ENCODE results near the gene CPO.

Gene CPO

DNA sequence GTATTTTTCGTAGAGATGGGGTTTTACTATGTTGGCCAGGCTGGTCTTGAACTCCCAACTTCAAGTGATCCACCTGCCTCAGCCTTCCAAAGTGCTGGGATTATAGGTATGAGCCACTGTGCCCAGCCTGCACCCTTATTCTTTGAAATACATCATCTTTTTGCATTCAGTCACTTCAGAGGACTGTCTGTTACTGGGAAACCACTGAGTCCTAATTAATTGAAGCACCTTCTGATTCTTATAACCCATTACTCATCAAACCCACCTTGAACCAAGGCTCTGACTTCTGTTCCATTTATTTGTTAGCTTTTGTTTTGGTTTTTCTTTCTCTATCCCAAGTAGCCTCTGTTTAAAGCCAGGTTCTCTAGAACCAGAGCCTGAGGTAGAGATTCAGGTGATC lies 49.6 kb downstream of the CPO start:
- DNase-seq (ENCODE audit: low read depth) = no peak
- TF ChIP-seq, protein P1, sequence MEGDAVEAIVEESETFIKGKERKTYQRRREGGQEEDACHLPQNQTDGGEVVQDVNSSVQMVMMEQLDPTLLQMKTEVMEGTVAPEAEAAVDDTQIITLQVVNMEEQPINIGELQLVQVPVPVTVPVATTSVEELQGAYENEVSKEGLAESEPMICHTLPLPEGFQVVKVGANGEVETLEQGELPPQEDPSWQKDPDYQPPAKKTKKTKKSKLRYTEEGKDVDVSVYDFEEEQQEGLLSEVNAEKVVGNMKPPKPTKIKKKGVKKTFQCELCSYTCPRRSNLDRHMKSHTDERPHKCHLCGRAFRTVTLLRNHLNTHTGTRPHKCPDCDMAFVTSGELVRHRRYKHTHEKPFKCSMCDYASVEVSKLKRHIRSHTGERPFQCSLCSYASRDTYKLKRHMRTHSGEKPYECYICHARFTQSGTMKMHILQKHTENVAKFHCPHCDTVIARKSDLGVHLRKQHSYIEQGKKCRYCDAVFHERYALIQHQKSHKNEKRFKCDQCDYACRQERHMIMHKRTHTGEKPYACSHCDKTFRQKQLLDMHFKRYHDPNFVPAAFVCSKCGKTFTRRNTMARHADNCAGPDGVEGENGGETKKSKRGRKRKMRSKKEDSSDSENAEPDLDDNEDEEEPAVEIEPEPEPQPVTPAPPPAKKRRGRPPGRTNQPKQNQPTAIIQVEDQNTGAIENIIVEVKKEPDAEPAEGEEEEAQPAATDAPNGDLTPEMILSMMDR (IDR thresholded peaks at IDR 0.05; ENCODE audit: low read length, missing control alignments) = no peak

GRCh38 chr2:206989311-206989710 lies 50.0 kb downstream of the CPO start:
- DNase-seq (ENCODE audit: low read depth) = no peak
- H3K4me3 ChIP-seq (replicated peaks; ENCODE audit: low read depth, low read length) = no peak overlapping the region
- TF ChIP-seq, protein P1 (IDR thresholded peaks at IDR 0.05; ENCODE audit: low read length, missing control alignments) = peak; percentile 69

More for the DNA sequence above, 49.6 kb downstream of the CPO start:
- H3K4me3 ChIP-seq (replicated peaks; ENCODE audit: low read depth, low read length) = no peak overlapping the region

DNA sequence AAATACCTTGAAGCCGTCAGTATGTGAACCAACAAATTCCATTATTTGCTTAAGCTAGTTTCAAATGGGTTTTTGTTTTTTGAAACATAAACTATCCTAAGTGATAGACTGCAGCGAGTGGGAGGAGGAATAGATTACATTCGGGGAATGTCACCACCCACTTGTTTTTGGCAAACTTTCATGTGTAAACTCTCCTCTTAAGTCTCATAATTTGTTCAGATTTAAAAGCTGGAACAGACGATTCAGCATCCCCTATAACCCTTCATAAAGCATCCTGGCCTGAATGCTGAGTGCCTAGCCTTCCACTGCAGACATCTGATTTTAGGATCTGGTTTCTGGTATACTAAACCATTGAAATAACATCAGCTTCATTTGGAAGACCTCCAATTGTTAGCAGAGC lies 51.0 kb downstream of the CPO start:
- TF ChIP-seq, protein P1 (IDR thresholded peaks at IDR 0.05; ENCODE audit: low read length, missing control alignments) = no peak
- peak; percentile 37 for DNase-seq (ENCODE audit: low read depth)
- no peak overlapping the region for H3K4me3 ChIP-seq (replicated peaks; ENCODE audit: low read depth, low read length)

DNA sequence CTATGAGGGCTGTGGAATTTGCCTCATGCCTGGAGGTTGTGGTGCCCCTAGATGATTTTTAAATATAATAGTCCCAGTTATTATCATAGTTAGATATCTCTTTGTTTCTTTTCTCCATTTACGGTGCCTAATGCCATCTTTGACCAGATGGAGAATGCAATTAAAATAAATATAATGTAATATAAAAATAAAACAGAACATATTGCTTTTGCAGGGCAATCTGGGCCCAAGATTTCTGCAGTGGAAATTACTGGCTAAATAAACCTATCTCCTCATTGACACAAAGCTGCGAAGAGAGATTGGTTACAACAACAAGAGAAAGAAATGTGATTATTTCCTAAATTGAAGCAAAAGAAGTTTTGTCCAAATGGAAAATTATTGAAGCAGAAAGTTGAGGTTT lies 51.8 kb downstream of the CPO start:
- no peak for DNase-seq (ENCODE audit: low read depth)
- H3K4me3 ChIP-seq (replicated peaks; ENCODE audit: low read depth, low read length) = no peak overlapping the region
- TF ChIP-seq, protein P1 (IDR thresholded peaks at IDR 0.05; ENCODE audit: low read length, missing control alignments) = no peak

- TF ChIP-seq, protein P1 (IDR thresholded peaks at IDR 0.05; ENCODE audit: low read length, missing control alignments) = no peak
- no peak for DNase-seq (ENCODE audit: low read depth)
- no peak overlapping the region for H3K4me3 ChIP-seq (replicated peaks; ENCODE audit: low read depth, low read length)
Measured at GRCh38 chr2:206993396-206993911, 54.1 kb downstream of the CPO start.

GRCh38 chr2:206993964-206994363 lies 54.6 kb downstream of the CPO start:
- DNase-seq (ENCODE audit: low read depth) = no peak
- TF ChIP-seq, protein P1 (IDR thresholded peaks at IDR 0.05; ENCODE audit: low read length, missing control alignments) = no peak
- H3K4me3 ChIP-seq (replicated peaks; ENCODE audit: low read depth, low read length) = no peak overlapping the region

DNA sequence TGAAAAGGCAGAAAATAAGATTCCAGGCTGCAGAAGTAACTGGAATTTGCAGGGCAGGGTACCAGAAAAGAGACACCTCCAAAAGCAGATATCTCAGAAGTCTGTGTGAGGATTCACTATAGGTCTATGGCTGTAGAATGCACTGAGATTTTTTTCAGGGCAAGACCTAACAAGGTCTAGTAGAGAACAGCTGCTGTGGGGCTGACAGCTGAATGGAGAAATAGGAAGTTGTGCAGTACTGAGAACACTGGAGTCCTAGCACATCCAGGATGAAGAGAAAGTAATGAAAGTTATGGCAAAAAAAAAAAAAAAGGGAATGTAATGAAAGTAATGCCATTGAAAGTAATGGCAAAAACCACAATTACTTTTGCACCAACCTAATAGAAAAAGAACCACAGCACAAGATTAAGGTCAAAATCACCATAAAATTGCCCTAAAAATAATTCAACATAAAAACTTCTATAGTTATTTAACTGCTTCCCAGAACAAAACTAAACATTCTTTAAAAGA lies 57.3 kb downstream of the CPO start:
- TF ChIP-seq, protein P1 (IDR thresholded peaks at IDR 0.05; ENCODE audit: low read length, missing control alignments) = no peak
- no peak for DNase-seq (ENCODE audit: low read depth)

More for the DNA sequence above, 57.3 kb downstream of the CPO start:
- no peak overlapping the region for H3K4me3 ChIP-seq (replicated peaks; ENCODE audit: low read depth, low read length)

All from fibroblast of pulmonary artery (primary cell).